ENCODE data around the gene ADORA2B.
"Not testable (repeated sequence)": the region's sequence is repeated elsewhere in the genome, so short reads cannot be mapped to it uniquely, and the experiment has no call there.

The ADORA2B gene

GRCh38 chr17:15926039-15926740, 18.7 kb upstream of the ADORA2B start:
- no peak for FAIRE-seq

- FAIRE-seq = no peak
These were observed 16.6 kb upstream of the ADORA2B start for GRCh38 chr17:15928286-15928785.

- FAIRE-seq = no peak
These were observed 15.0 kb upstream of the ADORA2B start for GRCh38 chr17:15929941-15930340.

DNA sequence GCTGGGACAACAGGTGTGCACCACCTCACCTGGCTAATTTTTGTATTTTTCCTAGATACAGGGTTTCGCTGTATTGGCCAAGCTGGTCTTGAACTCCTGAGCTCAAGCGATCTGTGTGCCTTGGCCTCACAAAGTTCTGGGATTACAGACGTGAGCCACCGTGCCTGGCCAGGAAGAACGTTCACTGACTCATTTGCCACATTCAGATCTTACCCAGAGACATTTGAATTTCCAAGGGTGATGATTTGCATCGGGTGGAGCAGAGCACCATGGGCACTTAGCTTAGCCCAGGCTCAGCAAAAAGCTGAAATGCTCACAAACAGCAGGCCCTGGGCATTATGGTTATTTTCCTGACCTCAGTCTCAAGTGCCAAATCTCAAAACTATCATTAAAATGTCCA, 14.5 kb upstream of the ADORA2B start:
- FAIRE-seq = no peak

DNA sequence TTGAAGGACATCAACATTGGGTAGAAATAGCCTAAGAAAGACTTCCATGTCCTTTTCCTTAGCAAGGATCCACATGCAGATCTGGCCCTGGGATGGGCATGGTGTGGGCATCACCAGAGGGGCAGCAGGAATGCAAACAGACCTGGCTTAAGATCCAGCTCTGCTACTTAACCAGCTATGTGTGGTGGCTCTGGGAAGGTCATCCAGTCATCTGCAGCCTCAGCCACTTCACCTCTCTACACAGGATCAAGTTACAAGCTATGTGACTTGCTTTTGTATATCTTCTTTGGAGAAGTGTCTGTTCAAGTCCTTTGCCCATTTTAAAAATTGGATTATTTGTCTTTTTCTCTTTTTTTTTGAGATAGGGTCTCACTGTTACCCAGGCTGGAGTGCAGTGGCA, 13.5 kb upstream of the ADORA2B start:
- FAIRE-seq = no peak

DNA sequence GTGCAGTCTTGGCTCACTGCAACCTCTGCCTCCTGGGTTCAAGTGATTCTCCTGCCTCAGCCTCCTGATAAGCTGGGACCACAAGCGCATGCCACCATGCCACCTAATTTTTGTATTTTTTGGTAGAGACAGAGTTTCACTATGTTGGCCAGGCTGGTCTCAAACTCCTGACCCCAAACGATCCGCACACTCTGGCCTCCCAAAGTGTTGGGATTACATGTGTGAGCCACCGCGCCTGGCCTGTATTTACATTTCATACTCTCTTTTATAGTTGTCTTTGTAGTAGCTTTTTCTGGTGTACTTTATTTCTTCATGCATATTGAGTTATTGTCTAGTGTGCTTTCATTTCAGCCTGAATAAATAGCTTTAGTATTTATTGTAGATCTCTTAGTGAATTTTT, 10.1 kb upstream of the ADORA2B start:
- no peak for FAIRE-seq

DNA sequence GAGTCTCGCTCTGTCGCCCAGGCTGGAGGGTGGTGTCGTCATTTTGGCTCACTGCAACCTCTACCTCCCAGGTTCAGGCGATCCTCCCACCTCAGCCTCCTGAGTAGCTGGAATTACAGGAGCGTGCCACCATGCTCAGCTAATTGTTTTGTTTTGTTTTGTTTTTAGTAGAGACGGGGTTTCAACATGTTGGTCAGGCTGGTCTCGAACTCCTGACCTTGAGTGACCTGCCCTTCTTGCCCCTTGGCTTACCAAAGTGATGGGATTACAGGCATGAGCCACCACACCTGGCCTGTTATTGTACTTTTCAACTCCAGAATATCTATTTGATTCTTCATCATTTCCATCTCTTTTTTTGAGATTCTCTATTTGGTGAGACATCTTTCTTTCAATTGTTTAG, 9.0 kb upstream of the ADORA2B start:
- FAIRE-seq = no peak

DNA sequence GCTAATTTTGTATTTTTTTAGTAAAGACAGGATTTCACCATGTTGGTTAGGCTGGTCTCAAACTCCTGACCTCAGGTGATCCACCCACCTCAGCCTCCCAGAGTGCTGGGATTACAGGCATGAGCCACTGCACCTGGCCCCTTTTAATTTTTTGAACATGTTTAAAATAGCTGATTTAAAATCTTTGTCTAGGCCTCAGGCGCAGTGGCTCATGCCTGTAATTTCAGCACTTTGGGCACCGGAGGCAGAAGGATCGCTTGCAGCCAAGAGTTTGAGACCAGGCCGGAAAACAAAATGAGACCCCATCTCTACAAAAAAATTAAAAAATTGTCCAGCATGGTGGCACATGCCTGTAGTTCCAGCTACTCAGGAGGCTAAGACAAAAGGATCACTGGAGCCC, 8.4 kb upstream of the ADORA2B start:
- not testable (repeated sequence) for FAIRE-seq

GRCh38 chr17:15941781-15942180, 3.1 kb upstream of the ADORA2B start:
- FAIRE-seq = no peak

DNA sequence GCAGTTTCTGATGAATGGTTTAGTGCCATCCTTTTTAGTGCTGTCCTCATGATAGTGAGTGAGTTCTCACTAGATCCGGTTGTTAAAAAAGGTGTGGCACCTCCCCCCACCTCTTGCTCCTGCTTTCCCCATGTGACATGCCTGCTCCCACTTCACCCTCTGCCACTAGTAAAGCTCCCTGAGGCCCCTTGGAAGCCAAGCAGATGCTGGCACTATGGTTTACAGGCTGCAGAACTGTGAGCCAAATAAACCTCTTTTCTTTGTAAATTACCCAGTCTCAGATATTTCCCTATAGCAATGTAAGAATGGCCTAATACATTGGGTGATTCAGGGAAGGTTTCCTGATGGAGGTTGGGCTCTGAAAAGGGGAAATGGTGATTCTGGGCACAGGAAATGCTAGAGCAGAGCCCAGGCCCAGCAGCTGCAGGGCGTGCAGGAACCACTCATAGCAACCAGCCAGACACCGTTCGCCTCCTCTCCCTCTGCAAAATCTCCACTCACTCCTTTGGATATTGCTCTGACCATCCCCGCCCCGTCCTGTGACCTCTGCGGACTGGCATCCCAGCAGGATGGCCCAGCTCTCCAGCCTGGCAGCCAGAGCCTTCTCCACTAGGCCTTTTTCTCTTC, 2.6 kb upstream of the ADORA2B start:
- FAIRE-seq = no peak

DNA sequence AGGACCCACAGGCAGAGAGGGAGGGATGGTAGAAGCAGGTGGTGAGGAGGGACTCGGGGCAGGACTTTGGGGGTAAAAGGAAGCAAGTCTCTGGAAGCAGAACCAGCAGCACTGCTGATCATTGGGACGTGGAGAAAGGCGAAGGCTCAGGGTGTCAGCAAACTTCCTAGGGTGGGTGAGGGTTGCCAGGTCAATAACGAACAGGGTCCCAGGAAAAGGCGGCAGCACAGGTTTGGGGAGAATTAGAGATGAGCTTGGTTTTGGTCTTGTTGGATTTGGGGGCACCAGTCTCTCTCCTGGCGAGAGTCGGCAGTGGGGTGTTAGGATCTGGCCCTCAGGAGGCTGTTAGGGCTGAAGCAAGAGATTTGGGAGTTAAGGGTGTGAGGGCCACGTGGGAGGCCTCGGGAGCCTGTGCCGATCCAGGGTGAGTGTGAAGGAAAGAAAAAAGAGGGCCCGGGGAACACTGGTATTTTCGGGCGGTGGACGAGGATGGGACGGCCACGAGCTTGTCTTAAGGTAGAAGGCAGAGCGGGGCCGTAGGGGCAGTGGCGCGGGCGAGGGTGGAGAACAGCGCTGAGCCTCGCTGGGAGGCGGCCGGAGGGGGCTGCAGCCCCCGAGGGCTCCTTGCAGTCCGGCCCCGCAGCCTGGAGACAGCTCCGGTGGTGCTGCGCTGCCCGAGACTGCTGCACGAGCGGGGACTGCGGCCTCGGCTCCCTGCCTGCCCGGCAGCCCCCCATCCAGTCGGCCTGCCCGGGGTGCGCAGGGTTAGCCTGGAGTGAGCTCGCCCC, 765 bp upstream of the ADORA2B start:
- no peak for FAIRE-seq

- no peak for FAIRE-seq
These were observed 729 bp downstream of the ADORA2B start for GRCh38 chr17:15945527-15946191.

DNA sequence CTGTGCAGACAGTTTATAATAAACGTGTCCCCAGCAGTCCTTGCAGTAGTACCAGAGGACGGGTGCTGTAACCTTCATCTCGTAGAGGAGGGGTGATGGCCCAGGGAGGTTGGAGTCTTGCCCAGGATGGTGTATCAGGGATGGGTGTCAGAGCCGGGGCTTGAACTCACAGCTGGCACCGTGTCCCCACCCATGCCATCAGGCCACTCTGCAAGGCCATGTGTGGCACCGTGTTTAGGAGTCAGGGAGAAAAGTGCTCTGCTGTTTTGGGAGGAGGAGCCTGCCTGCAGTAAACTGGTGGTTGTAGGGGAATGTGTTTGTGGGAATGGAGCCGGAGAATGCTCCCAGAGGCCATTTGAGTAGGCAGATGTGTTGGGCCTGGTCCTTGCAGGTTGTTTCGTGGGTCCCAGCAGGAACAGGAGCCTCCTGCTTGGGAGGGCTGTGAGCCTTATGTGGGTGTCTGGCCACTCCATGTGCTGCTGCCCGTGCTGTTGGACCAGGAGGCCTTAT, 1.7 kb downstream of the ADORA2B start:
- FAIRE-seq = no peak

- no peak for FAIRE-seq
These were observed 2.3 kb downstream of the ADORA2B start for GRCh38 chr17:15947271-15947670.

DNA sequence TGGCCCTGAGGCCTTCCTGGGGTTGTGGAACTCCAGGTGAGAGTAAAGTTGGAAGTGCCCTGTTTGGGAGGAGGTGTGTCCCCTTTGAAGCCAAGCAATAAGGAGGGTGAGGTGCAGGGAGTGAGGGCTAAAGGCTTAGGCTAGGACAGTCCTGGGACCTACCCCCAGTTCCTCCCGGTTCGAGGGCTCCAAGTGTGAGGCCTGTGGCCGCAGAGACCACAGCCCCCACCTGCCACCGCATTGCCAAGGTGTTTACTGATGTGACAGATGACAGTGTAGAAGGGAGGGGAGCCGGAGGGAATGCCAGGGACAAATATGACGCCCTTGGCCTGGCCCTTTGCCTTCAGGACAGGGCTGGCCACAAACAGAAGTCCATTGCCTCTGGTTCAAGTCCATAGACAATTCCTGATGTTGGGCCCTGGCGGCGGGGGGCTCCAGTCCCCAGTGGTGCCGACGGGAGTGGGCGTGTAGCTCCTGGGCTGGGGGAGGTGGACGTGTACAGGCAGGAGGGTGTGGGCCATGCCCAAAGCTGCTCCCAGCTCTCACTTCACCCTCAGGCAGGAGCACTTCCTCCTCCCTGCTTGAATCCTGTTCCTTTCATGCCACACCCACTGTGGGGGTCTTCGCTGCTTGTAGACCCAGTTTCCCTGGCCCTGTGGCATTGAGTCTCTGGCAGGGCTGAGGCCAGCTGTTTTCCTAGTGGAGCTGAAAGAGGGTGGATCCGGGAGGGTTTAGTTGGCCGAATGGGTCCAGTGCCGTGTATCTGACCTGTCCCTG, 3.2 kb downstream of the ADORA2B start:
- no peak for FAIRE-seq

- FAIRE-seq = no peak
These were observed 6.6 kb downstream of the ADORA2B start for GRCh38 chr17:15951368-15952047.

GRCh38 chr17:15952048-15952532, 7.2 kb downstream of the ADORA2B start:
- no peak for FAIRE-seq

DNA sequence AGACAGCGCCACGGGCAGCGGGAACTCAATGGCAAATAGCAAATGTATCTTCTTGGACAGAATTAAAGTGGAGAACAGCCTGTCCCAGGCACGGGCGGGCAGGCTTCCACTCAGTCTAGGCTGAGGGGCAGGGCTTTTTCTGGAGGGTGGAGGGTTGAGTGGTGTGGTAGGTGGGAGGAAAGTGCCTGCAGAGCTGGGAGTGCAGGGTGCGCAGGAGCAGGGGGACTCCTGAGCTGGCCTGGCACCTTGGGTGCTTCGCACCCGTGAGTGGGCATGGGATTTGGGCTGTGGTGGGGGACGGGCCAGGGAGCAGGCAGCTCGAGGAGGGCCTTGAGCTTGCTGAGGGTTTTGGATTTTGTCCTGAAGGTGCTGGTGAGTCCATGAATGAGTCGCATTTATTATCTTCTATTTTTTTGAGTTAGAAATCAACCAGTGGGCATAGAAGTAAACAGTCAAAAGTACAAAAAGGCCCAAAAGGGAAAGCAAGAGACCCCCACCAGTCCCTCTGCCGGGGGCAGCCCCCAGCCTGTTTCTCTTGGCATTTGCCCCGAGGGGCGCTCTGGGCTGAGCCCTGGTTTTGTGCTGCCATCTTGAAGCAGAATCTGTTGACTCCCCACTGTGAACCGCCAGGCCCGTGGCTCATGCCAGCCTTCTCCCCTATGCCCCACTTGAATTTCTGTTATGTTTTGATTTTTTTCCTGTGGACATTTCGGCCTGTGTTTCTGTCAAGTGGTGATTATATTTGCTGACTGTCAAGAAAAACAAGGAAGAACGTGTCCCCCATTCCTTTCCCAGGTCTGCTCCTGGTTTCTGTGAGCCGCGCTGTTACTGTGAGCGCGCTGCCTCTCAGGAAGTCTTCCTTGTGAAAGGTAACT, 8.2 kb downstream of the ADORA2B start:
- FAIRE-seq = no peak

- FAIRE-seq = no peak
These were observed 9.3 kb downstream of the ADORA2B start for GRCh38 chr17:15954222-15954621.

- FAIRE-seq = no peak
These were observed 11.0 kb downstream of the ADORA2B start for GRCh38 chr17:15955793-15956541.

All from G401.6 (cell line).